Panc1 (cell line): Measurements from ENCODE around the gene CAVIN2. TPM values are rescaled to one million over a fixed set of nuclear protein-coding genes. Genes with fewer than 3 reads are reported as not detected.

Source experiments
- ATAC-seq: fragments of 200-7000 bp; cut with Tn5 transposase; 2 replicates; pipeline ENCODE4 v1.9.1; 2020; ENCODE audit warnings: mild to moderate bottlenecking, moderate library complexity
- BruUV-seq: library from RNA; stranded (reverse); fragments of 400-500 nt; replicated peaks from 2 replicates; lab custom pipeline; 2021; lab: Mats Ljungman, UMichigan
- CTCF ChIA-PET: fragments of 300-600 bp; sonication (Branson Sonifier 250); formaldehyde crosslinking; loops from one replicate; lab custom pipeline; 2022; ENCODE audit warnings: antibody characterized with exemption; lab: Charles Lee
- POLR2A ChIA-PET: fragments of 300-600 bp; sonication (Branson Sonifier 250); formaldehyde crosslinking; loops from one replicate; lab custom pipeline; 2022; ENCODE audit warnings: antibody characterized with exemption; lab: Charles Lee
- DNase-seq: peaks from one replicate; pipeline ENCODE4 v3.0.0-alpha.2; 2010; ENCODE audit warnings: low read depth, low spot score
- H3K27ac ChIP-seq: 2 replicates; pipeline ENCODE4 v1.5.1; 2011; ENCODE audit warnings: mild to moderate bottlenecking, low read length, inconsistent platforms
- H3K27me3 ChIP-seq: fragments of 200-500 bp; sonication (Bioruptor generic); 2 replicates; pipeline ENCODE4 v1.6.0; 2014; ENCODE audit warnings: low read length, inconsistent platforms; ENCODE audit not compliant: control insufficient read depth, insufficient read depth
- H3K36me3 ChIP-seq: fragments of 200-500 bp; sonication (Bioruptor generic); 2 replicates; pipeline ENCODE4 v1.5.1; 2014; ENCODE audit warnings: inconsistent platforms, mild to moderate bottlenecking, low read length, moderate library complexity; ENCODE audit not compliant: control insufficient read depth, insufficient read depth
- H3K4me1 ChIP-seq: 2 replicates; pipeline ENCODE4 v1.5.1; 2011; ENCODE audit warnings: inconsistent platforms, mild to moderate bottlenecking, low read length, moderate library complexity; ENCODE audit not compliant: control insufficient read depth, insufficient read depth
- H3K4me3 ChIP-seq, 2 experiments: 2 replicates each; pipeline ENCODE4 v1.5.1; 2011 to 2012; ENCODE audit warnings: low read depth in 2 of 2, low read length in 2 of 2, mild to moderate bottlenecking in 2 of 2, inconsistent platforms in 1 of 2, moderate library complexity in 1 of 2
- H3K9me3 ChIP-seq: fragments of 200-500 bp; sonication (Bioruptor generic); 2 replicates; pipeline ENCODE4 v1.5.1; 2014; ENCODE audit warnings: low read depth, mild to moderate bottlenecking, inconsistent platforms, low read length, moderate library complexity; ENCODE audit not compliant: control insufficient read depth, insufficient read depth
- POLR2AphosphoS5 ChIP-seq: IDR thresholded peaks from 2 replicates; pipeline ENCODE4 v1.6.1; 2012; ENCODE audit warnings: mild to moderate bottlenecking, low read depth, low read length, moderate library complexity
- SIN3A ChIP-seq: IDR thresholded peaks from 2 replicates; pipeline ENCODE4 v1.6.1; 2012; ENCODE audit warnings: low read depth, mild to moderate bottlenecking, low read length, moderate library complexity, borderline replicate concordance; ENCODE audit not compliant: insufficient read depth
- TCF7L2 ChIP-seq: IDR thresholded peaks from 2 replicates; pipeline ENCODE4 v1.6.1; 2011; ENCODE audit warnings: mild to moderate bottlenecking, low read depth, low read length, inconsistent platforms
- in situ Hi-C: cut with HindIII; loops from 2 replicates; pipeline ENCODE4 v1.10.0; 2016; ENCODE audit warnings: low sequenced_read_pairs, low pct_unique_long_range_greater_than_20kb
- intact Hi-C: fragments of 100-400 bp; cut with micrococcal nuclease; formaldehyde crosslinking; loops from one replicate; pipeline ENCODE4 v1.10.0; 2022; ENCODE audit not compliant: unreplicated experiment
- total RNA-seq: library from RNA; stranded (reverse); gene quantifications from one replicate; pipeline ENCODE4 v1.2.1, GENCODE V29; 2021; ENCODE audit not compliant: unreplicated experiment
- TF ChIP-seq, protein P1 (sequence below), 2 experiments: IDR thresholded peaks; 2 replicates each; pipeline ENCODE4 v1.6.1; 2011 to 2012; ENCODE audit warnings: low read depth in 2 of 2, control low read depth in 1 of 2, low read length in 1 of 2, mild to moderate bottlenecking in 1 of 2, moderate library complexity in 1 of 2; ENCODE audit not compliant: insufficient read depth in 1 of 2
- TF ChIP-seq, protein P2 (sequence below): fragments of 450-650 bp; IDR thresholded peaks from 2 replicates; pipeline ENCODE4 v1.5.1; 2017; ENCODE audit warnings: mild to moderate bottlenecking

Gene CAVIN2
- total RNA-seq, 1 experiment from 2014 or later, result 0.95 TPM

DNA sequence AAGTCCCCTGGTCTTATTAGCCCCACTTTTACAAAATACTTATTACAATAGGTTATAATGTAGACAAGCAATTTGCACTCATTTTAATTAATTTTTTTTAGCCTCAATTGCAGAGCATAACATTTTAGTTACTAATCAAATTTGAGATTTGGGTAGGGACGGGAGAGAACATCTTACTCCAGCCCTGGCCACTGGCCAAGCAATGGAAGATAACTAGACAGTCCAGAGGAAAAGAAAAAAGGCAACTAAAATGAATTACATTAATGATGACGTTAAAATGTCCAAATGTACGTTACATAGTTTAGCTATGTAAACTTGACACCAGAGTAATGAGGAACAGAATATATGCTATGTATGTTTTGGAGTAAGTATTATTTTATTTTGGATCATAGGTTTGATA lies 11.0 kb upstream of the CAVIN2 start:
- no peaks in the 10 kb centered on the region for H3K36me3 ChIP-seq
- no peak overlapping the region for H3K27ac ChIP-seq
- in situ Hi-C loops (no loop called here), intact Hi-C loops (no loop called here)
- no TSS peak for BruUV-seq
- DNase-seq, result no peak
- CTCF ChIA-PET, result no interaction called here
- no peaks in the 10 kb centered on the region for H3K27me3 ChIP-seq
- ATAC-seq, result no peak
- H3K4me3 ChIP-seq, result no peak overlapping the region
- no peak for TF ChIP-seq TCF7L2
- POLR2A ChIA-PET, result no interaction called here
- no peaks in the 10 kb centered on the region for H3K9me3 ChIP-seq
- H3K4me1 ChIP-seq, result no peaks in the 10 kb centered on the region; the same call in 1 of the 2 replicates

DNA sequence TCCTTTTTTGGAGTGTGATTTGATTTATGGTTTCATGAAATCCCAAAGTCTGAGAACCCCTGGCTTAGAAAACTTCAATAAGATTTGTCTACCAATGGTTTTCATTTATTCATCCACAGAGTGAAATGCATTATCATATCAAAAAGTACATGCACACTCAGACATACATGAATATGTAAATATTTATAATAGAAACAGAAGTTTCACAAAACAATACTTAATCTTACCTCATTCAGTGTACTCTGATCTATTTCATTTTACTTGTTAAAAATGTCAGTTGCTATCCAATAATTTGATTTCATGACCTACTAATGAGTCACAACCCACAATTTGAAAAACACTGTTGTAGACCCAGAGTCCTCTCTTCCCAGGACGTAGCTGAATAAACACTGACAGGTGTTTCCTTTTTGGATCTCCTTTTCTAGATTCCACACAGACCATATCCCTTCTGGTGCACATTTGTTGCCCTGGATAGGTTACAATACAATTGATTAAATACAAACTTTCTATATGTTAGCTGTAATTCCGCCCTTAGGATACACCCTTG lies 10.4 kb upstream of the CAVIN2 start:
- Histone ChIP-seq H3K36me3 (no peaks in the 10 kb centered on the region), H3K27ac (no peak overlapping the region), H3K9me3 (no peaks in the 10 kb centered on the region), H3K4me3 (no peak overlapping the region), H3K27me3 (no peaks in the 10 kb centered on the region), H3K4me1 (no peaks in the 10 kb centered on the region; the same call in 1 of the 2 replicates)
- ATAC-seq (no peak), DNase-seq (no peak)
- in situ Hi-C loops (no loop called here), intact Hi-C loops (no loop called here)
- TF ChIP-seq, protein P1, sequence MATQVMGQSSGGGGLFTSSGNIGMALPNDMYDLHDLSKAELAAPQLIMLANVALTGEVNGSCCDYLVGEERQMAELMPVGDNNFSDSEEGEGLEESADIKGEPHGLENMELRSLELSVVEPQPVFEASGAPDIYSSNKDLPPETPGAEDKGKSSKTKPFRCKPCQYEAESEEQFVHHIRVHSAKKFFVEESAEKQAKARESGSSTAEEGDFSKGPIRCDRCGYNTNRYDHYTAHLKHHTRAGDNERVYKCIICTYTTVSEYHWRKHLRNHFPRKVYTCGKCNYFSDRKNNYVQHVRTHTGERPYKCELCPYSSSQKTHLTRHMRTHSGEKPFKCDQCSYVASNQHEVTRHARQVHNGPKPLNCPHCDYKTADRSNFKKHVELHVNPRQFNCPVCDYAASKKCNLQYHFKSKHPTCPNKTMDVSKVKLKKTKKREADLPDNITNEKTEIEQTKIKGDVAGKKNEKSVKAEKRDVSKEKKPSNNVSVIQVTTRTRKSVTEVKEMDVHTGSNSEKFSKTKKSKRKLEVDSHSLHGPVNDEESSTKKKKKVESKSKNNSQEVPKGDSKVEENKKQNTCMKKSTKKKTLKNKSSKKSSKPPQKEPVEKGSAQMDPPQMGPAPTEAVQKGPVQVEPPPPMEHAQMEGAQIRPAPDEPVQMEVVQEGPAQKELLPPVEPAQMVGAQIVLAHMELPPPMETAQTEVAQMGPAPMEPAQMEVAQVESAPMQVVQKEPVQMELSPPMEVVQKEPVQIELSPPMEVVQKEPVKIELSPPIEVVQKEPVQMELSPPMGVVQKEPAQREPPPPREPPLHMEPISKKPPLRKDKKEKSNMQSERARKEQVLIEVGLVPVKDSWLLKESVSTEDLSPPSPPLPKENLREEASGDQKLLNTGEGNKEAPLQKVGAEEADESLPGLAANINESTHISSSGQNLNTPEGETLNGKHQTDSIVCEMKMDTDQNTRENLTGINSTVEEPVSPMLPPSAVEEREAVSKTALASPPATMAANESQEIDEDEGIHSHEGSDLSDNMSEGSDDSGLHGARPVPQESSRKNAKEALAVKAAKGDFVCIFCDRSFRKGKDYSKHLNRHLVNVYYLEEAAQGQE (IDR thresholded peaks at IDR 0.05; ENCODE audit: insufficient read depth in 1 of 2, low read depth in 2 of 2, low read length in 1 of 2), result no peak
- TF ChIP-seq, protein P2, sequence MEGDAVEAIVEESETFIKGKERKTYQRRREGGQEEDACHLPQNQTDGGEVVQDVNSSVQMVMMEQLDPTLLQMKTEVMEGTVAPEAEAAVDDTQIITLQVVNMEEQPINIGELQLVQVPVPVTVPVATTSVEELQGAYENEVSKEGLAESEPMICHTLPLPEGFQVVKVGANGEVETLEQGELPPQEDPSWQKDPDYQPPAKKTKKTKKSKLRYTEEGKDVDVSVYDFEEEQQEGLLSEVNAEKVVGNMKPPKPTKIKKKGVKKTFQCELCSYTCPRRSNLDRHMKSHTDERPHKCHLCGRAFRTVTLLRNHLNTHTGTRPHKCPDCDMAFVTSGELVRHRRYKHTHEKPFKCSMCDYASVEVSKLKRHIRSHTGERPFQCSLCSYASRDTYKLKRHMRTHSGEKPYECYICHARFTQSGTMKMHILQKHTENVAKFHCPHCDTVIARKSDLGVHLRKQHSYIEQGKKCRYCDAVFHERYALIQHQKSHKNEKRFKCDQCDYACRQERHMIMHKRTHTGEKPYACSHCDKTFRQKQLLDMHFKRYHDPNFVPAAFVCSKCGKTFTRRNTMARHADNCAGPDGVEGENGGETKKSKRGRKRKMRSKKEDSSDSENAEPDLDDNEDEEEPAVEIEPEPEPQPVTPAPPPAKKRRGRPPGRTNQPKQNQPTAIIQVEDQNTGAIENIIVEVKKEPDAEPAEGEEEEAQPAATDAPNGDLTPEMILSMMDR, result no peak
- TF ChIP-seq SIN3A, result no peak
- TF ChIP-seq TCF7L2, result no peak
- TF ChIP-seq POLR2AphosphoS5, result no peak
- POLR2A ChIA-PET, result no interaction called here
- no TSS peak for BruUV-seq
- CTCF ChIA-PET, result no interaction called here

DNA sequence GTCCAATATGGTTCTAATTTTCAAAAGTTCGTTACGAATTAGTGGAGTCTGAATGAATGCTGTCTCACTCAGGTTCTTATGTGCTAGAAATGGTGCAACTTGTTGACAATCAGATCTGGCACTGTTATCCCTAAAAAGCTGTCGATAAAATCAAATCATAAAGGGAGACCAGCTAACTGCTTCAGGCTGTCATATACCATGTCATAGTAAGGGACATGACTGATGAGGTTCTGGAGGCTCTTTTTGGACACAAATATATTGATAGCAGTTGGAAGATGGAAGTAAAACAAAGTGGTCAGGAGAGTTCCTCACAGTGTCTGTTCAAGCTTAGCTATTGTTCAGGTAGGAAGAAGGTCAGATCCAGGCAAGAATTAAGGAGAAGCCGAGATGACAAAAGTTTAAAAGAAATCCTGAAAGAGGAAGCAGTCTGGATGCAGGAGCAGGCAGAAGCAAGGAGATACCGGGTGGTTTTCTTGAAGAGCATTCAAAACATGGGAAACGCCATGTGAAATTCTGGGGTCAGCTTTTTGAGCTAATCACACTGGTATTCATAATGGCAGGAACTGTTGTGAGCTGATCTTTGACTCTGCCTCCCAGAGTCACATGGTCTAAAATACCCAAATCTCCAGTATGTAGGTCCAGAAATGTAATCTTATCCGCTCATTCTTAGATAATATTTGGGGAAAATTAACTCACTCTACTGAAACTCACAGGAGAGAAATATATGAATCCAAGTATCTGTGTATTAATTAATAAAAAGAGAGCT lies 9.4 kb upstream of the CAVIN2 start:
- H3K36me3 ChIP-seq, result no peaks in the 10 kb centered on the region
- in situ Hi-C loops, result no loop called here
- no peak for TF ChIP-seq POLR2AphosphoS5
- TF ChIP-seq, protein P2, result no peak
- TF ChIP-seq, protein P1 (IDR thresholded peaks at IDR 0.05; ENCODE audit: insufficient read depth in 1 of 2, low read depth in 2 of 2, low read length in 1 of 2), result no peak
- TF ChIP-seq TCF7L2, result no peak
- TF ChIP-seq SIN3A, result no peak
- no peaks in the 10 kb centered on the region for H3K27me3 ChIP-seq
- DNase-seq (no peak), ATAC-seq (no peak)
- H3K4me1 ChIP-seq, result no peaks in the 10 kb centered on the region; the same call in 1 of the 2 replicates
- intact Hi-C loops, result no loop called here
- BruUV-seq, result no TSS peak
- no peak overlapping the region for H3K27ac ChIP-seq
- no peak overlapping the region for H3K4me3 ChIP-seq
- ChIA-PET CTCF (no interaction called here), POLR2A (no interaction called here)
- no peaks in the 10 kb centered on the region for H3K9me3 ChIP-seq
